ENCODE results near the gene RAET1G.
"Not testable (repeated sequence)": the region's sequence is repeated elsewhere in the genome, so short reads cannot be mapped to it uniquely, and the experiment has no call there.

The RAET1G gene

DNA sequence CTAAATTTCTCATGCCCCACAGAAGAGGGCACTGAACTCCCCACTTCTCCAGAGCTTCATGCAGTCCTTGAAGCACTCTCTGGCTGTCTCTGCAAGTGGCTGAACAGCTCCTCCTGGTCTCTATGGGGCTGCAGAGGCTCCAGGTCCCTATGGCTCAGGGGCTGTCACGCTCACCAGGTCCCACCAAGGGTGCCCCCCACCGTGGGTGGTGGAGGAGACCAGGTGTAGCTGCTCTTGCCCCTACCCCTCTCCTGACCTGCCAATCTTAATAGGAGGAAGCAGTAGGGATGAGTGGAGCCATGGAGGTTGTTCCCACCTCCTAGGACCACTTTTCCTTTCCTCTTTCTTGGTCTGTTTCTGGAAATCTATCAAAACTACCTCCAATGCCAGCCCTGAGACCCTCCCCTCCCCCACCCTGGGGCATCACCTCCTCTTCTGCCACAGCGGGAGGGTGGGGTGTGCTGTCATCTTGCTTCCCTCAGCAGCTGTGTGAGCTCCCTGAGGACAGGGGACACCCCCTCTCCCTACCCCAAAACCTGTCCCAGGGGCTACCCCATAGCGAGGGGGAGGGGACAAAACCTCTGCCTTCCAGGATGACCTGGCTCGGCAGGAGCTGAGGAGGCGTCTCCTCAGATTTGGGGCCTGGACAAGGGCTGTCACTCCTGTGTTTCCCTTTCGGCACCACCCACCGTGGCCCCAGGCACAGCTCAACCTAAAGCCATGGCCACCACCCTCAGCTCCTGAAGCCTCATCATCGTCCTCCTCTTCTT, 13.0 kb downstream of the RAET1G start:
- no peak for DNase-seq

DNA sequence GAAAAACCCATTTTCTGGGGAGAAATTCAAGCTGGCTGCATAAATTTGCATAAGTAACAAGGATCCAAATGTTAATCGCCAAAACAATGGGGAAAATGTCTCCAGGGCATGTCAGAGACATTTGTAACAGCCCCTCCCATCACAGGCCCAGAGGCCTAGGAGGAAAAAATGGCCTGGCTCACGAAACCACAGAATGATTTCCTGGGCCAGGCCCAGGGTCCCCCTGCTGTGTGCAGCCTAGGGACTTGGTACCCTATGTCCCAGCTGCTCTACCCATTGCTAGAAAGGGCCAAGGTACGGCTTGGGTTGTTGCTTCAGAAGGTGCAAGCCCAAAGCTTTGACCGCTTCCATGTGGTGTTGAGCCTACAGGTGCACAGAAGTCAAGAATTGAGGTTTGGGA, 14.4 kb downstream of the RAET1G start:
- DNase-seq = not testable (repeated sequence)

DNA sequence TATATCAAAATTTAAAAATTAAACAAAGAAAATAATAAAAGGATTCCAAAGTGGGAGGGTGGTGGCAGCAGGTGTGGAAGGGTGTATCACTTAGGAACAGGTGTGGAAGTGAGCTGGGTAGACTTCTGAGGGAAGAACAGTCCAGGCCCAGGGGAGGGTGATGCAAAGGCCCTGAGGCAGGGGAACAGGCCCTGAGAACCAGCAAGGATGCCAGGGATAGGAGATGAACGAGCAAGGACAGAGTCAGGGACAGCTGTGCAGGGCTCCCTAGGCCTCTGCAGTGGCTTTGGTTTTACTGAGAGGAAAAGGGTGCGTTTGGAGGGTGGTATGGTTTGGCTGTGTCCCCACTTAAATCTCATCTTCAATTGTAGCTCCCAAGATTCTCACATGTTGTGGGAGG, 15.6 kb downstream of the RAET1G start:
- no peak for DNase-seq

DNA sequence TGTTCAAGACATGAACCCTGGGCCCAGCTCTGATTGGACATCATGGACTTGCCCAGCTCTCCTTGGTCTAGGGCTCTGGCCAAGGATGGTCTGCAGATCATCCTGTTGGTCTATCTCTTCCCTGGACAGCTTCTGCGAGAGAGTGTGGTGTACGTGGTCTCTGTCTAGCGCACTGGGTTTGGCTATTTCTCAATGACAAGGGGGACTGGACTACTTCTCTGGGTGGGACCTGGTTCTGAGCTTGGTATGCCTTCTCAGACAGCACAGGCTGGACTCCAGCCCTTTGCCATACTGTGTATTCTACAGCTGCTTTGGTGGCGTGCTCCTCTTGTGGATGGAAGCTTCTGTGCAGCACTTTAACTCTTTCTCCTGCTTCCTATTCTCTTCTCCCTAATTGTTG, 16.5 kb downstream of the RAET1G start:
- DNase-seq = no peak

DNA sequence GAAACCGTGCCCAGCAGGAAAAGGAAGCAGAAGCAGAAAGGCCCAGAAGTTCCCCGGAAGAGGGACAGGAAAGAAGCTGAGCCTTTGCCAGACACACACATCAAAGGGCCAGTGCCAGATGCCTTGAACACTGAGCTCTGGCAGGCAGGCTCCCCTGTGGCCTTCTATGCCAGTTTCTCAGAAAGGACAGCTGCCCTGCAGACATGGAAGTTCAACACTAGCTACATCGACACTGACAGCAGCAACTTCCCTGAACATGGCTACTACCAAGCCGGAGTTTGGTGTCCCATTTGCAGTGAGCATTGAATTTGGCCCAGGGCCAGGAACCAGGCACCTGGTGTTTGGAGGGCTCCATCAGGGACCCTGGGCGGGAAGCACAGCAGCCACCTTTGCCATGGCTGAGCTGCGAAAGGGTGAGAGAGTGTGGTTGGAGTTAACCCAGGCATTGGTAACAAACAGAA, 17.0 kb downstream of the RAET1G start:
- no peak for DNase-seq

DNA sequence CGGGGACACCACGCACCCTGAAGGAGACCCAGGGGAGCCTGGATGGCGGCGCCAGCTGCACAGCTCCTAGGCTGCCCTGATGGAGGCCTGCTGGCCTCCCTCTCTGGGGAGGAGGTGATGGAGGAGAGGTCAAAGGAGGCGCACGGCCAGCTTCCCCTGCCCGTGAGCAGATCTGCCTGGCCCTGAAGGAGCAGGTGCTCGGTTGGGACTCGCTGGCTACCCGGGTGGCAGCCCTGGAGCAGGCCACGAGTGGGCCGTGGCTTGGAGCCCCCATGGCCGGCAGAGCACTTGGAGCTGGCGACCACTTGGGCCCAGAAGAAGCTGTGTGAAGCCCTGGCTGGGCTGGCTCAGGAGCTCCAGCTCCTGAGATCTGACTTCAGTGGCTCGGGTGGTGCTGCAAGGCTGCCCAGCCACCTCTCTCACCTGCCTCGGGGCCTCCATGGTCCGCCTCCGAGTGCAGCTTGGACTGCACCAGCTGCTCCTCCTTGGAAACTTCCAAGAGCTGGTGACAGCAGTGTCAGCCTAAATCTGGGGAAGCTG, 17.5 kb downstream of the RAET1G start:
- no peak for DNase-seq

DNA sequence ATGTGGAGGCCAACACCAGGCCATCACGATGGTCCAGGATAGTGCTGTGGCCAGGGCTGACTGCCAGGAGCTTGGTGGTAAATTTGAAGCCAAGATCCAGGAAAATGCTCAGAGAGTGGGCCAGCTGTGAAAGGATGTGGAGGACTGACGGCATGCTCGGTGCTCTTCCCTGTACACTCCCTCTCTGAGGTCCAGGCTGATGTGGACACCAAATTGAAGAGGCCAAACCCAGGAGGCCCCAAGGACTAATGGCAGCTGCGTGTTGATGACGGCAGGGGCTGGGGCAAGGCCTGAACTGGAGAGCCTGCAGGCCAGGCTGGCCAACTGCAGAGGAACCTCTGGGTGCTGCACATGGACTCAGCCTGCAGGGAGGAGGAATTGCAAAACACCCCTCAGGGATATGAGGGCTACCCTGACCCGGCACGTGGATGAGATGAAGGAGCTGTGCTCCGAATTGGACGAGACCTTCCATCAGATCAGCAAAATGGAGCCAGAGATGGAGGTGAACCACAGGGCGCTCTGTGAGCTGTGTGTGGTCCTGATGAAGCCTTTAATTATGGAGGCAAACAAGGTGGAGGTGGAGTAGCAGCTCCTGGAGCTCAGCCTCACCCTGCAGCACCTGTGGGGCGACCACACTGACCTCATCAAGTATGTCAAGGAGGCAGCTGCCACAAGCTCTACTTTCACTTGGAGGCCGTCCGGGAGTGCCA, 18.1 kb downstream of the RAET1G start:
- DNase-seq = no peak

DNA sequence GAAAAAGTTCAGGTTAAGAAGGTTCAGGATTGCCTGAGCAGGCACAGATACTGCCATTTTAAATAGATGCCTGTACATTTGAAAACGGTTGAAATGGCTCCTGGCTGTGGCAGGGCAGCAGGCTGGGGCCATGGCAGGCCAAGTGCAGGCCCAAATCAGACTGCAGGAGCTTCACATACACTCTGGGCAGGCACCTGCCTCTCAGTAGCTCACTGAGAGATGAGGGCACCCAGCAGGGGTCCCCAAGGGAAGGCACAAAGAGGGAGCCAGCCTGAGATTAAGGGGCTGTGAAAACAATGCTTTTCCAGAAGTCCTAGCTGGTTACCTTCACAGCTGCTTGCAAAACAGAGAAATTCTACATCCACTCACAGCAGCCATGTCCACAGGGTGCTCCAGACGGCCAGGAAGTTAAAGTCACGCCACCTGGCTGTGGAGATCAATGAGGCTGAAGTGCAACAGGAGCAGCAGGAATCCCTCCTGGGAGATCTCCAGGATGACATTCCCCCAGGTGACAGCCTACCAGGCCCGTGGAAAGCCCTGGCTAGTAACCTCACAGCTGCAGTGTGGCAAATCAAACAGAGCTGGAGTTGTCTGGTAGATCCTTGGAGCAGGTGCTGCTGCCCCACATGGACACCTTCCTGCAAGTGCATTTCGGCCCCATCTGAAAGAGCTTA, 18.8 kb downstream of the RAET1G start:
- DNase-seq = no peak

DNA sequence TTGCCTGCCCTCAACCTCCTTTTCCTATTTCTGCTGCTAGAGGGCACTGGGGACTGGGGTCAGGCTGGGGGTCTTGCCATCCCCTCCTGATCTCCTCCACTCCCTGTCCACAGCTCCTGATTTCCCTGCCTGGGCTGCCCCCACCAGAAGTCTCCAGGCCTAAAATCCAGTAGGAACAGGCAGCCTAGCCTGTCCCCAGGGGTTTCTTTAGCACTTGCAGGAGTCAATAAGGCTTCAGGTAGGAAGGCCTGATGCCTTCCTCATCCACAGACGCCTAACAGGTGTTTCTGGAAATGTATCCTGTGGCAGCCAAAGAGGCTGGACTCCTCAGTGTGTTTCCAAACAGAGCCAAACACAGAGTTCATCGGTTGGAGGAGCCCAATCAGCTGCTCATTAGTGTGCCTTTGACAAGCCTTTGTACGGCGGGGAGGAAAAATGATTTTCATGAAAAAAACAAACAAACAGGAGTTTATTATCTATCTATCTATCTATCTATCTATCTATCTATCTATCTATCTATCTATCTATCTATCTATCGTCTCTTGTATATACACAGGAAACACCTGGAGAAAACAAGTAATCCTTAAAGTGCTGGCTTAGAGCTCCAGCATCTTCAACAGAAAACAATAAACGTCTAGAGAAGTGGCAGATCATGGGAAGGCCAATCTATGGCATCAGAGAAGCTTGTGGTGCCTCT, 21.3 kb downstream of the RAET1G start:
- no peak for DNase-seq

DNA sequence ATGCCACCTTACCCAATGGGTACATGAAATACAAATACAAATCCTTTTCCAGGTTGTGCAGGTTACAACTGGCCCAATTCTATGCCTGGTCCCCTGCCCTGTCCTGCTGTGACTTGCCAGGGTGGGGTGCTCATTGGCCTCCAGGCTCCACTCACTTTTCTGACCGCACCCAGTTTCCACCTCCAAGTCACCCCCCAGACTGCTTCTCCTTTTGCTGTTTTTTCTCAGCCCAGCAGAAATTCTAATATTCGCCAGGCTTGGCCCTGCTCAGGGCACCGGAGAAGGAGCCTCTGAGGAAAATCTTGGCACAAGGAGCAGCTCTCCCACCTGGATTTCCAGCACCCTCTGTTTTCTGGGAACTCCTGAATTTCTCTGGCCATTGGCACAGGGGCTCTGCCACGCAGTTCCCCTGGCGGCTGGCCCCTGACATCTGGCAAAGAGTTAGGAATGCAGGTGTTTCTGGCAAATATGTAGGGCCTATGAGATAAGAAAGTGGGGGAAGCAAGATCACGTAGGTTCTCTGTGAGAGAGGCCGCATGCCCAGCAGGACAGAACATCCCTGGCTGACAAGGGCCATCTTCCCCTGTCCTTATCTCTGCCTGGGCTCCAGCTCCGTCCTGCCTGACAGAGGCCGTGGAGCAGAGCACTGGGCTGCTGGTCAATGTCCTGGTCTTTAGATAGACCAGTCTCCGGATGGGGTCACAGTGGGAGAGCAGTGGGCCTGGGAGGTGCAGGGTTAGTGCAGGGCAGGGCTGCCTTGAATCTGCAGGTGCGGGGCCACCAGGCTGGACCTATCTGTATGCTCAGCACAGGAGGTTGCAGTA, 22.1 kb downstream of the RAET1G start:
- DNase-seq = no peak

DNA sequence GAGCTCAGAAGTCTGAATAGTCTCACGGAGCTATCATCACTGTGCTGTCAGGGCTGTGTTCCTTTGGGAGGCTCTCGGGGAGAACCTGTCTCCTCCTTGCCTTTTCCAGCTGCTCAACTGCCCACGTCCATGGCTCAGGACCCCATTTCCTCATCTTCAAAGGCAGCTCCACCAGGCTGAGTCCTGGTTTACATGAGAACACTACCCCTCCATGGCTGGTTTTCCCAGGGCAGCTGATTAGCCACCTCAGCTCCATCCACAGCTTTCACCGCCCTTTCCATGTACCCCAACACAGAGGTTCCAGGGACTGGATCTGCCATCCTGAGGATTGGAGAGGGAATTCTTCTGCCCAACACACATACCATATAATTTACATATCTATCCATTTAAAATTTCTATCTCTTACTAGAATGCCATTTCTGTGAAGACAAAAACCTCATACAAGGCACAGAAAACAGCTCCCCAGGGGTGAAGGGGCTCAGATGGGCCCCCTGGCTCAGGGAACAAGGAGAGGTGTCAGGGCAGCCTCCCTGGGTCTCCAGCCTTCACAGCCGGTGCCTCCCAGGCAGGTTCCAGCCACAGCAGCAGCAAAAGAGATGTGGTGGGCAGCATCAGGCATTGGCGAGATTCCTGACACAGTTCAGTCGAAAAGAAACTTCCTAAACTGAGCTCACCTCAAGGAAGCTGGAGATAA, 22.8 kb downstream of the RAET1G start:
- DNase-seq = no peak

DNA sequence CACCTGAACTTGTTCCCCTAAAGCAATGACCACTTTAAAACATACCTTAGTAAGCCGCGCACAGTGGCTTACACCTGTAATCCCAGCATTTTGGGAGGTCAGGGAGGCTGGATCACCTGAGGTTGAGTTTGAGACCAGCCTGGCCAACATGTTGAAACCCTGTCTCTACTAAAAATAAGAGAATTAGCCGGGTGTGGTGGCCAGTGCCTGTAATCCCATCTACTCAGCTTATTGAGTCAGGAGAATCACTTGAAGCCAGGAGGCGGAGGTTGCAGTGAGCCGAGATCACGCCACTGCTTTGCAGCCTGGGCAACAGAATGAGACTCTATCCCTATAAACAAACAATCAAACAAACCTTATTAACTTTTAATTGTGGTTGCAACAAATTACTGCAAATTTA, 23.4 kb downstream of the RAET1G start:
- DNase-seq = no peak

DNA sequence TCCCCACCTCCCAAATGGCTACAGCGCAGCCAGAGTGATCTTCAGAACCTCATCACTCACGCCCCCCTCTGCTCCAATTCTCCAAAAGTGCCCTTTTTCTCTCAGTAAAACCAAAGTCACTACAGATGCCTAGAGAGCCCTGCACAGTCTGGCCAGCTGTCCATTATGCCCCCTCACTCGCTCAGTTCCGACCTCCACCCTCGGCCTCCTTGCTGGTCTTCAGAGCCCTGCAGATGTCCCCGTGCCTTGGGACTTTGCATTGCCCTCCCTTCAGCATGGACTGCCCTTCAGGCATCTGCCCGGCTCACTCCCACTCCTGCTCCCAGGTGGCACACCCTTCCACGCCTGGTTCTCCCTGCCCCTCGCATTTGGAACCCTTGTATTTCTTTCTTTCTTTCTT, 24.0 kb downstream of the RAET1G start:
- no peak for DNase-seq

DNA sequence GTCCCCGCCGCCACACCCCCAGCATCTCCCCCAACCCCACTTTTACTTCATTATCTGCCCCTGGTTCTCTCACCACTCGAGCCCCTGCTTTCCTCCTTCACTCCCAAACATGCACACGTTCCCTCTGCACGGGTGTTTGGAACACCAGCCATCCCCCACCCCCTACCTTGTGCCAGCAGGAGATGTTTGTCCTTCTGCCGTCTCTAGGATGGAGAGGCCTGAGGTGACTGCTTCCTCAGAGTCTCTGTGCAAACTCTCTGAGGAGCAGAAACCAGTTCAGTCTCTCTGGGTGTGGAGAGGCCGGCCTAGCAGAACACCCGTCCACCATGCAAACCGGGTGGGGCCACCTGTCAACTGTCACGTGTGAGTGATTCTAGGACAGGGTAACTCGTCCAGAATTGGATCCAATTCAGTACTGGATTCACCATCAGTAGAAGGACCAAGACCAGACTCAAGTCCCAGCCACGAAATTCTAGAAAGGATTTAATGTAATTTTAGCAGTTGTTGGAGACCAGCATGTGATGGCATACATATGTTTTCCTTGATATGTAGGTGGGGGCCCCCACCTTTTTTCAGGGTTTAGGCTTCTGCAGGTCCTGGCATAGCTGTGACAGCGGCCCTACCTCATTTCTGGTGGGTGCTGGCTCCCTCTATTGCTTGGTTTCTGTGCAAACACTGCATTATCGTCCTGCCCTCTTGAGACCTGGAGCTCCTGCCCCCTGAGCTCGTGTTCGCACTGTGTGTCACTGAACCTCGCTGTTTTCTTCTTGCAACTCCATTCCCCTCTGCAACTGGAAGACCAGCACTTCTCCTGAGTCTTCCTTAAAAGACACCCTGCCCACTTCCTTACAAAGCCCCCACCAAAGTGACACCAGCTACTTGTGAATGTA, 24.8 kb downstream of the RAET1G start, which contains the start of gene RAET1E:
Gene RAET1E, minus strand, starts transcription at position 259 of the 890 bp plus-strand sequence. CDS start 7,212 bp downstream, outside the sequence.
- no peak for DNase-seq

DNA sequence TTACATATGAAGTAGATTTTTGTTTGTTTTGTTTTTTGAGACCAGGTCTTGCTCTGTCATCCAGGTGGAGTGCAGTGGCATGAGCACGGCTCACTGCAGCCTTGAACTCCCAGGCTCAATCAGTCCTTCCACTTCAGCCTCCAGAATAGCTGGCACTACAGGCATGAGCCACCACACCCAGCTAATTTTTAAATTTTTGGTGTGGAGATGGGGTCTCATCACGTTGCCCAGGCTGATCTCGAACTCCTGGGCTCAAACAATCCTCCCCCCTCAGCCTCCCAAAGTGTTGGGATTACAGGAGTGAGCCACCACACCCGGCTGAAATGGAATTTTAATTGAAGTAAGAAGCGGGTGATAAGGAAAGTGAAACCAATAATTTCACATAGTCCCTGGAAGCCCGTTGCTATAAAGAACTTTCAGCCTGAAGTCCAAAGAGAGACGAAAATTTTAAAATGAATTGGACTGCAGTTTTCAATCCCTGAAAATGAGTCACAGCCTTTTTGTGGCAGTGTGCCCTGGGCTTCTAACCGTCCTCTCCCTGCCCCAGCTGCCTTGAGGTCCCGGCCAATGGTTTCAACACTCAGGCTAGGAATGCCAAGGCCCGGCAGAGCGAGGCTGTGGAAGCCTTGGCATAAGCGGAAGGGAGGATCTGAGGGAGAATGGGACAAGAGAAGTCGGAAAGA, 25.8 kb downstream of the RAET1G start:
- DNase-seq = peak; percentile 54

DNA sequence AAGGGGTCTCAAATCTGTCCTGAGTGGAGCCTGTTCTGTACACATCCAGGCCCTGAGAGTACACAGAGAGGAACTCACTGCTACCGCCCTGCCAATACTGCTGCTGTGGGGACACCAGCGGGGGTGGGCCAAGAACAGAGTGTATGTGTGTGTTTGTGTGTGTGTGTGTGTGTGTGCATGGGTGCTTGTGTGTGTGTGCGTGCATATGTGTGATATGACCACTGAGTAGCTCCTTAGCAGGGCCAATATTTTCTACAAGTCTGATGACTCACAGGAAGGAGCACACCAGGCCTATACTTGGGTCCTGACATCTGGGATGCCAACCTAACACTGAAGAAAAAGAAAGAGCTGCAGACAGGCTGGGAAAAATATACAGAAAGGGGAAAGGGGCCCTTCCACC, 26.4 kb downstream of the RAET1G start:
- no peak for DNase-seq

DNA sequence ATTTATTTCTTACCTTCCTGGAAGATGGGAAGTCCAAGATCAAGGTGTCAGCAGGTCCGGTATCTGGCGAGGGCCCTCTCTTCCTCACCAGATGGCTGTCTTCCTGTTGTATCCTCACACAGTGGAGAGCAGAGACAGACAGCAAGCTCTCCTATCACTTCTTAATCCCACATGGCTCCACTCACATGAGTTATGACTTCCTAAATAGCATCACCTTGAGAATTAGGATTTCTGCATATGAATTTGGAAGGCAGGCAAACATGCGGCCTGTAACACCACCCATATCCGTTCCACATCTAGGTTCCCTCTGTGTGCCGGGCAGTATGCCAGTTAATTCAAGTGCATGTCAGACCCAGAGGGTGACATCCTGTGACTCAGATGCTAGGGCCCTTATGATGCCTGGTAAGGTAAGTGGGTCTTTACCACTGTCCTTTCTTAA, 27.1 kb downstream of the RAET1G start:
- DNase-seq = peak; percentile 13

DNA sequence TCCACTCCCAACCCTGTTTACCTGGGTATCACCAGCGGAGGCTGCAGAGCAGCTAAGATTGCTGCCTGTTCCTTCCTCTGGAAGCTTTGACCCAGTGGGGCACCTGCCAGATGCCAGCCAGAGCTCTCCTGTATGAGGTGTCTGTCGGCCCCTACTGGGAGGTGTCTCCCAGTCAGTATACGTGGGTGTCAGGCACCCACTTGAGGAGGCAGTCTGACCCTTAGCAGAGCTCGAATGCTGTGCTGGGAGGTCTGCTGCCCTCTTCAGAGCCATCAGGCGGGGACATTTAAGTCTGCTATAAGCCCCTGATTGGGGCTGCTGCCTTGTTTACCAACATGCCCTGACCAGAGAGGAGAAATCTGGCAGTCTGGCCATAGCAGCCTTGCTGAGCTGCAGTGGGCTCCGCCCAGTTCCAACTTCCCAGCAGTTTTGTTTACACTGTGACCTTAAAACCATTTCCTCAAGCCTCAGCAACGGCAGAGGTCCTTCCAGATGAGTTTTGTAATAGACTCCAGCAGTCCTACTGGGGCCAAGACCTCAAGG, 27.8 kb downstream of the RAET1G start:
- no peak for DNase-seq

DNA sequence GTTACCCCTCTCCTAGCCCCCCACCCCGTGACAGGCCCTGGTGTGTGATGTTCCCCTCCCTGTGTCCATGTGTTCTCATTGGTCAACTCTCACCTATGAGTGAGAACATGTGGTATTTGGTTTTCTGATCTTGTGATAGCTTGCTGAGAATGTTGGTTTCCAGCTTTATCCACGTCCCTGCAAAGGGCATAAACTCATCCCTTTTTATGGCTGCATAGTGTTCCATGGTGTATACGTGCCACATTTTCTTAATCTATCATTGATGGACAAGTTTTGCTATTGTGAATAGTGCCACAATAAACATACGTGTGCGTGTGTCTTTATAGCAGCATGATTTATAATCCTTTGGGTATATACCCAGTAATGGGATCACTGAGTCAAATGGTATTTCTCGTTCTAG, 31.1 kb downstream of the RAET1G start:
- DNase-seq = not testable (repeated sequence)
